Ovary (tissue), 9 donors: ENCODE data around the gene INPP5A. TPM values are rescaled to one million over a fixed set of nuclear protein-coding genes. Genes with fewer than 3 reads are reported as not detected.

Source experiments
- DNase-seq, 5 donors: peaks; one replicate each; pipeline ENCODE4 v3.0.0-alpha.2; 2019 to 2020
- H3K27ac ChIP-seq, 2 donors: fragments of 200-600 bp; one replicate each; pipeline versions ENCODE4 v1.5.1 to v1.8.0; 2019 to 2022
- H3K27me3 ChIP-seq: fragments of 200-600 bp; one replicate; pipeline ENCODE4 v1.8.0; 2022
- H3K36me3 ChIP-seq: fragments of 200-600 bp; sonication (generic); one replicate; pipeline ENCODE4 v1.5.1; 2019
- H3K4me1 ChIP-seq: one replicate; pipeline ENCODE4 v1.8.1; 2013; ENCODE audit warnings: mild to moderate bottlenecking, moderate library complexity; ENCODE audit not compliant: insufficient read depth
- H3K4me3 ChIP-seq: fragments of 200-600 bp; sonication (generic); one replicate; pipeline ENCODE4 v1.5.1; 2017
- H3K9me3 ChIP-seq, 2 donors: fragments of 200-600 bp in 1 of 2; sonication (generic) in 1 of 2; one replicate each; pipeline versions ENCODE4 v1.5.1 to v1.8.1; 2013 to 2019; ENCODE audit warnings: mild to moderate bottlenecking in 1 of 2, moderate library complexity in 1 of 2
- CTCF ChIP-seq, 3 donors: fragments of 450-650 bp in 2 of 3; fragments of 200-600 bp in 1 of 3; IDR thresholded peaks; one replicate each; pipeline versions ENCODE4 v1.5.1 to v1.8.0; 2016 to 2022; ENCODE audit warnings: antibody characterized with exemption in 3 of 3, mild to moderate bottlenecking in 1 of 3
- EP300 ChIP-seq: sonication (generic); formaldehyde crosslinking; IDR thresholded peaks from one replicate; pipeline ENCODE4 v1.6.1; 2017; ENCODE audit warnings: antibody characterized with exemption
- POLR2A ChIP-seq: fragments of 450-650 bp; IDR thresholded peaks from one replicate; pipeline ENCODE4 v1.6.1; 2017; ENCODE audit warnings: antibody characterized with exemption, mild to moderate bottlenecking, moderate library complexity
- whole genome bisulfite sequencing, 3 donors: extraction: QIAGEN DNeasy Blood & Tissue Kit in 1 of 3; methylation state at CpG; one replicate each; pipeline versions ENCODE4 v1.1.5 to v1.1.7; 2013 to 2017; 5-methylcytosine and 5-hydroxymethylcytosine counted together
- intact Hi-C, 4 donors: fragments of 100-400 bp; cut with DNase I; formaldehyde crosslinking; loops; one replicate each; pipeline versions ENCODE4 v1.11.0 to v1.15.1; 2022 to 2023
- polyA plus RNA-seq, 2 donors: library from polyadenylated mRNA; stranded (reverse); fragments of 200-250 nt in 1 of 2; fragments of 350-450 nt in 1 of 2; fragmentation: Illumina TruSeq in 1 of 2; extraction: RNeasy Lipid Tissue Mini Kit (QIAGEN cat#74804) in 1 of 2; gene quantifications; one replicate each; pipeline ENCODE4 v1.2.3, GENCODE V29; 2013 to 2014
- total RNA-seq, 7 donors: library from RNA; depleted of rRNA in 2 of 7; stranded (reverse); fragments of >200 nt in 2 of 7; fragmentation: NEBNext Ultra II Directional in 3 of 7; extraction: Animal tissue kit (Norgen Biotek cat#: 25700) in 3 of 7; gene quantifications; one replicate each; pipeline versions ENCODE4 v1.1.0 to v1.2.4, GENCODE V29; 2016 to 2023
- donor health status: DM: no; HTN: no; CAD: no; lungs with moderate emphysema.
- donor health status: DM: no; HTN: no; CAD: no.
- donor health status: Bipolar disorder and iron deficiency.
- donor health status: DM: yes; HTN: yes; CAD: no.
- donor health status: DM: no; HTN: no; CAD: no.
- donor health status: DM: yes; HTN: yes; CAD: no.

Gene INPP5A
- total and polyA plus RNA-seq, 9 donors: 19.8 to 41.2 (median 35.3) TPM

- DNase-seq: peak in 1 of 5 donors; percentile 18
- intact Hi-C loops: loop anchor here in 1 of 4 donors (10.0 kb wide), 1 partner anchor 72 kb away; no protein-coding TSS in a partner anchor
Observed at GRCh38 chr10:132616170-132616995, 78.8 kb downstream of the INPP5A start.

GRCh38 chr10:132616996-132617736 lies 79.6 kb downstream of the INPP5A start:
- DNase-seq: peak in 1 of 5 donors; percentile 12
- Histone ChIP-seq H3K36me3 (no peaks in the 10 kb centered on the region), H3K9me3 (no peaks in the 10 kb centered on the region), H3K27me3 (no peaks in the 10 kb centered on the region), H3K4me1 (peaks cover 7% of the 10 kb centered on the region), H3K4me3 (no peak overlapping the region), H3K27ac (no peak overlapping the region)
- 94 to 96% (median 95%) methylated on average over 19 to 20 of the region's 20 CpGs for WGBS, 3 donors
- no peak for TF ChIP-seq EP300
- TF ChIP-seq CTCF (IDR thresholded peaks at IDR 0.05): no peak
- no peak for TF ChIP-seq POLR2A
- intact Hi-C loops: loop anchor here in 1 of 4 donors (10.0 kb wide), 1 partner anchor 72 kb away; no protein-coding TSS in a partner anchor

More at GRCh38 chr10:132616170-132616995, 78.8 kb downstream of the INPP5A start:
- Histone ChIP-seq H3K36me3 (no peaks in the 10 kb centered on the region), H3K4me1 (peaks cover 12% of the 10 kb centered on the region), H3K4me3 (no peak overlapping the region), H3K9me3 (no peaks in the 10 kb centered on the region), H3K27me3 (no peaks in the 10 kb centered on the region), H3K27ac (no peak overlapping the region)
- 94 to 96% (median 95%) methylated on average over 30 of the region's 30 CpGs for WGBS, 3 donors
- TF ChIP-seq EP300 (no peak), POLR2A (no peak), CTCF (IDR thresholded peaks at IDR 0.05) (no peak)

GRCh38 chr10:132617737-132618052 lies 80.1 kb downstream of the INPP5A start:
- 95 to 98% (median 97%) methylated on average over 2 of the region's 2 CpGs for WGBS, 3 donors
- no peaks in the 10 kb centered on the region for H3K9me3 ChIP-seq
- peaks cover 3% of the 10 kb centered on the region for H3K4me1 ChIP-seq
- no peak overlapping the region for H3K27ac ChIP-seq
- no peaks in the 10 kb centered on the region for H3K27me3 ChIP-seq
- H3K4me3 ChIP-seq: no peak overlapping the region
- intact Hi-C loops: loop anchor here in 1 of 4 donors (10.0 kb wide), 1 partner anchor 73 kb away; no protein-coding TSS in a partner anchor
- no peaks in the 10 kb centered on the region for H3K36me3 ChIP-seq
- no peak for TF ChIP-seq EP300
- no peak for TF ChIP-seq CTCF (IDR thresholded peaks at IDR 0.05)
- TF ChIP-seq POLR2A: no peak
- no peak for DNase-seq

GRCh38 chr10:132618158-132618919 lies 80.8 kb downstream of the INPP5A start:
- no peak overlapping the region for H3K4me3 ChIP-seq
- intact Hi-C loops: loop anchor here in 1 of 4 donors (10.0 kb wide), 1 partner anchor 74 kb away; no protein-coding TSS in a partner anchor
- H3K36me3 ChIP-seq: no peaks in the 10 kb centered on the region
- WGBS, 3 donors: 78 to 92% (median 84%) methylated on average over 6 of the region's 6 CpGs
- no peak overlapping the region for H3K27ac ChIP-seq
- no peak for DNase-seq
- H3K9me3 ChIP-seq: no peaks in the 10 kb centered on the region
- no peaks in the 10 kb centered on the region for H3K27me3 ChIP-seq
- H3K4me1 ChIP-seq: no peaks in the 10 kb centered on the region
- TF ChIP-seq CTCF (IDR thresholded peaks at IDR 0.05) (no peak), EP300 (no peak), POLR2A (no peak)
